ENCODE measurements around the gene C11orf91.
"Not testable (repeated sequence)": the region's sequence is repeated elsewhere in the genome, so short reads cannot be mapped to it uniquely, and the experiment has no call there.

Gene C11orf91

DNA sequence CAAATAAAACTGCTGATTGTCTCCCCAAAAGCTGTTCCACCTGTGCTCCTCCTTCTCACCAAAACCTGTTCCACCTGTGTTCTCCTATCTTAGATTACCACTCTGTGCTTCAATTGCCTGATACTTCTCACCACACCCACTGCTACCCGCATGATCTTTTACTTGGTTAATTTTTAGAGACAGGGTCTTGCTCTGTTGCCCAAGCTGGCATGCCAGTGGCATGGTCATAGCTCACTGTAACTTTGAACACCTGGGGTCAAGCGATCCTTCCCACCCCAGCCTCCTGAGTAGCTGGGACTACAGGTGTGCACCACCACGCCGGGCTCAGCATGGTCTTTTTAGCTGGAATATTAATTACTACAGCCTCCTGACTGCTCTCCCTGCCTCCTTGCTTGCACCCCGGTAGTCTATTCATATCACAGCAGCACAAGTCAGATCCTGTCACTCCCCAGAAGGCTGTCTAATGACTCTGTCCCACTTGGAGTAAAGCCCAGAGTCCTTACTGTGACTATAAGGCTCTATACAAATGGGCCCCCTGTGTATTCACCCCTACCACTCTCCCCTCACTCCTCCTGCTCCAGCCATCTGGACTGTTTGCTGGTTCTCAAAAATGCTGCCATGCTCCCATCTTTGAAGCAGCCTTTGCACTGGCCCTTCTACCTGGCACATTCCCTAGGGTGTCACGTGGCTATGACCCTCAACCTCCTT, 3.5 kb downstream of the C11orf91 start:
- DNase-seq (ENCODE audit: low spot score) = no peak

DNA sequence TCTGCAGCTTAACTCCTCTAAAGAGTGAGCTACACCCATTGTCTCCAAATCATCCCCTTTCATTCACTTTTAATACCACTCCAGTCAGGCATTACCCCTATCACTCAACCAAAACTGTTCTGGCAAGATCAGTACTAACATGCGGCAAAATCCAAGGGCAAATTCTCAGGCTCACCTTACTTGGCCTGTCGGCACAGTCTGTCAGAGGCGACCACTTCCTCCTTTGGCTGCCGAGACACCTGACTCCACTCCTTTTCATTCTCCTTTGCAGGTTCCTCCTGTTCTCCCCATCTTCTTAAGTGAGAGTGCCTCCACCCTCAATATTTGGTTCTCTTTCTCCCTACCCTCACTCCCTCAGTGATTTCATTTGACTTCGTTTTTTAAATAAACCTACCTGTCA, 4.2 kb downstream of the C11orf91 start:
- DNase-seq (ENCODE audit: low spot score) = no peak

DNA sequence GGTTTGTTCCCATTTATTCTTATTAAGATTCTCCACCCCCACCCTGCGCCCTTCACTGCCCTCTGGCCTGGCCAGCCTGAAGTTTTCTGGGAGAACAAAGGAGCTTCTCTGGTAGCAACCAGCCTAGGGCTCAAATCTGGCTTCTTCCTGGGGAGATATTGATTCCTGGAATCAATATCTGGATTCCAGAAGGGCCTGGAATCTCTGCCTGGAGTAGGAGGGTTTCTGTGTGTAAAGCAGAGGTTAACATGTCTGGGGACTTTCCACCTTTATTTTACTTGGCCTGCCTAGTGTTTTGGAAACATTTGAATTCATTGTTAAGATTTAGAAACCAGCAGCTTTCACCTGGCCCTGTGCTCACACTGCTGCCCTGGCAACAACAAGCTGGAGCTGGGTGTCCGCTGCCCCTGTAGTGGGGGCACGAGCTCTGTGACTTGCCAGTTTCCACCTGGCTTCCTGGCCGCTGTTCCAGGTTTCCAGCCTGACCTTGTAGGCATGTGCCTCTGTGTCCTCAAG, 5.5 kb downstream of the C11orf91 start:
- DNase-seq (ENCODE audit: low spot score) = no peak

DNA sequence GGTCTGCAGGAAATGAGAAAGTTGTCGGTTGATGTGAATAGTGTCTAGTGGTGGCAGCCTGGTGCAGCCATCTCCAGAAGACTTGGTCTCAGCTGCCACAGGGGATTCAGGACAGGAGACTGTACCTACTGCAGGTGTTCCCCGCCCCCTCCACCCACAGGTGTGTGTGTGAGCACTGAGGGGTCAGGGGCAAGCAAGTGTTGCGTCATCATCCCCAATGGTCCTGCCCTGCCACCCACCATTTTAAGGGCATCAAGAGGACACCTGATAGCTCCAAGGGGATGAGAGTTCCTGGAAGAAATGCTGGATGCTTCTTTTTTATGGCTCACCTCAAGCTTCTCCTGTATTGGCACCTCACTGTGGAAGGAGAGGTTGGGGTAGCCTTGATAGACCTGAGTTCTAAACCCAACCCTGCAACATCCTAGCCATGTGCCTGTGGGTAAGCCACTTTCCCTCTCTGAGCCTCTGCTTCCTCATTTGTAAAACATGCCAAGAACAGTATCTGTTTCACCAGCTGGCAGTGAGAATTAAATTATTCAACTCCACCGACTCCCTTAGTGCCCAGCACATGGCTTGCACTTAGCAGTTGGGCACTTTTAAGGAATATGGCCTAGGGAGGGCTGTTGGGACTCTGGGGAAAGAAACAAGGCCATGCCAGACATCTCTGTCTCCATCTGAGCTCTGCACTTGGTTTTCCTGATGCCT, 6.1 kb downstream of the C11orf91 start:
- DNase-seq (ENCODE audit: low spot score) = no peak

DNA sequence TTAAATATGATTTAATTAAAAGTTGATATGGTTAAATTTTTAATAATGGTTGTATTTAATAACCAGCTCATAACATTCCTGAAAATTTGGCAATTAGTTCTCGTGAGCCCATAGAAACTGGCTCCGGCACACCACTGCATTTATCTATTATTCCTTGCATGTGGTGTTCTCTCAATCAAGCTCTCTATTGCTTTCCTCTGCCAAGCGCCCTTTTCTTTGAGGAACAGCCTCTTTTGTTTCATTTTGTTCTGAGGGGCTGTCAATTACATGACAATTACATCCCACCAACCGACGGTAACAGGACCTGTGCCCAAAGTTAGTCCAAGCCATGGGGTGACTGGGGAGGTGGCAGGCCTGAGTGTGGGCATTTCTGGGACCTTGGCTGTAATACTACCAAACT, 8.1 kb downstream of the C11orf91 start:
- no peak for DNase-seq (ENCODE audit: low spot score)

DNA sequence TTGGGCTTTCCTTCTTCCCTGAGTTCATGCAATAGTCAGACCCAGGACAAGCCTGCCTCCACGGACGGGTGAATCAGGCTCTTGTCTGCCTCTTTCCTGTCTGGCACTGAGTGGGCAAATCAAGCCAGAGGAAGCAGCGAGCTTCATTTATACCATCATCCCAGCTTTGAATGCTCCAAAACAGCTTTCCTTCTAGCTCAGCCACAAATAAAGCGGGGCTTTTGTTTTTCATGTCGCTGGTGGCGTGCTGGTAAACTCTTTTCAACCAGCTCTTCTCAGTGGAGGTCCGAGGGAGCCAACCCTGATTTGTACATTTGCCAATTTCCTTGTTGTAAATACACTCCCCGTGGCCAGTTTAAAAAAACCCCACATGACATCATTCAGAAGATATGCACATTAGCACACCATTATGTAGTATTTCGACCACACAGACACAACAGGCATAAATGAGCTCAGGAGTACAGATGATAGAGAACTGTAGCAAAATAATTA, 8.6 kb downstream of the C11orf91 start:
- DNase-seq (ENCODE audit: low spot score) = no peak

DNA sequence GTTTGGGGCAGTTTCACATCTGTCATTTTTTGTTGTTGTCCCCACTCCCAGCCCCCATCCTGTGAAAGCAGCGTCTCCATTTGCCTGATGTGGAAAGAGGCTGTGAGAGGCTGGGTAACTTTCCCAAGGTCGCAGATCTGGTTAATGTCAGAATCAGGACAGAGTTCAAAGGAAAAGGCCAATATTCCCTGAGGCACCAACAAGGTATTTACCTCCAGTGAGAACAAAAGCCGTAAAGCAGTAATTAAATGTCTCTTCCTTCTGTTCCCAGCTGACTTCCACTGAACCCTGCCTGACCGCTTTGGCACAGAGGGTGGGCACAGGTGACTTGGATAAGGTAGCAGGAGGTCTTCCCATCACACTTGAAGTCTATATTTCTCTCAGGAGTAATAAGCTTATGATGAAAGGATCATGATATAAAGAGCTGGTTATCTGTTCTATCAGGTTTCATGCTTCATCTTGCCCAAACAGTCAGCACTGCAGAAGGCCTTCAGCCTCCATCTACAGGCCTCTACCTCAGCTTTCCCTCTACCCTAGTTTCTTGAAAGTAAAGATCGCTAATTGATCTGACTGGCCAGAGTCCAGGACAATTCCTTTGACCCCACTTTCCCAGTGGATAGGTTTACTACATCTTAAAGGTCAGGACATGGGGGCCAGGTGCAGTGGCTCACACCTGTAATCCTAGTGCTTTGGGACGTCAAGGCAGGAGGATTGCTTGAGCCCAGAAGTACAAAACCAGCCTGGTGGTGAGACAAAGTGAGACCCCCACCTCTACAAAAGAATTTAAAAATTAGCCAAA, 9.4 kb downstream of the C11orf91 start:
- peak; percentile 40 for DNase-seq (ENCODE audit: low spot score)

DNA sequence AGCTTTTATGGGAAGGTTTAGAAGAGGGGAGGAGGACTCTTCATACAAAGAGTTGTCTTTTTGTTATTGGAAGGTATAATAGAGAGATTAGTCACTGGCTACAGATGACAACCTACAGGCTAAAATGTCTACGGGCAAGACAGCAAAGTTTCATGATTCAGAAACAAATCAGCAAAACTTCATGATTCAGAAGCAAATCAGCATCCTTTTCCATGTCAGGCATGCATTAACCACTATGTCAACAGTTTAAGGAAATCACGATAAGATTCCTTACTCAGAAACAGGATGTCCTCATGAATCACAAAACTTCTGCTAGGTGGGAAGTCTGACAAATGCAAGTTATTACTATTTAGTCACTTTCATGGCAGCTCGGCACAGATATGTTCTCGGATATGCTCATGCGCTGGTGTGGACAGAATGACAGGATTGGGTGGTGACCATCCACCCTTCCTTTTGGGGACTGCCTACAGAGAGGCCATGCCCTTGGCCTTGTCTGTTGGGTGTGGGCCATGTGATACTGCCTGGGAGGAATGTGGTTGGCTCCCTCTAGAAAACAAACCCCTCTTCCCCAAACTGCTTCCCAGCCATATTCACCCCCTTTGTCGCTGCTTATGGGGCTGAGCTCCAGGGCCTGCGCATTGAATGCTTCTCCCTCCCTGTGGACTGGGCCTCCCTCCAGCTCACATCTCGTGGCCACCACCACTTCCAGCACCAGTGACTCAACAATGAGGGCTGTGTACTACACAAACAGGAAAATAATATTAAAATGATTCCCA, 10.1 kb downstream of the C11orf91 start:
- DNase-seq (ENCODE audit: low spot score) = no peak

DNA sequence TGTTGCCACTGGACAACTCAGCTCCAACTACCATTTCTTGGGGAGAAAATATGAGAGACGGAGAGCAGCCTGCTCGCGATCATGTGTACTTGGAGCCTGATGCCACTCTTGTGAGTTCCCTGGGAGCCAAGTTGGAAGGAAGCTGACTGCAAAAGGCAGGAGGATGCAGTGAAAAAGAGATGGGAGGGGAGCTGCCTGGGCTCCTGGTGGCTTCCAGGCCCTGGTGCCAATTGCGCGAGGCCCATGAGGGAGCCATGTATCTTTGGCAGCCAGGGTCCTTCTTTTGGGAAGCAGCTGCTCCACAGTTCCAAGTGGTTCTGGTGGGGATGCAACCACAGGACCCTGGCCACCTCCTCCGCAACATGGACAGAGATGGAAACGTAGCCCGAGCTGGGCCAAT, 11.1 kb downstream of the C11orf91 start:
- DNase-seq (ENCODE audit: low spot score) = no peak

DNA sequence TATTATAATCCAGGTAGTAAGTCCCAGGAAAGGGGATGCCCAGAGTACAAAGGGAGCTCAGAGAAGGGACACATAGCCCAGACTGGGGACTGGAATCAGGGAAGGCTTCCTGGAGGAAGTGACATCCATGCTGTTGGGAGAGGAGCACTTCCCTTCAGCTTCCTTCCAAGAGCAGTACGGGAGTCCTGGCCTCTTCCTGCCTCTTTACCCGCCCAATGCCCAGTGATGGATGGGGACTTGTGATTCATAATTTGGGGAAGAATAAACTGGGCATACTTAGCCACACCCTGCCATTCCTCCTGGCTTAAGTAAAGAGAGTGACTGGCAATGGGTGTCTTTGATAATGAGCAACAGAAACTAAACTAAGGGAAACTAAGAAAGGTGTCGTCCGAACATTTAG, 11.5 kb downstream of the C11orf91 start:
- DNase-seq (ENCODE audit: low spot score) = no peak

DNA sequence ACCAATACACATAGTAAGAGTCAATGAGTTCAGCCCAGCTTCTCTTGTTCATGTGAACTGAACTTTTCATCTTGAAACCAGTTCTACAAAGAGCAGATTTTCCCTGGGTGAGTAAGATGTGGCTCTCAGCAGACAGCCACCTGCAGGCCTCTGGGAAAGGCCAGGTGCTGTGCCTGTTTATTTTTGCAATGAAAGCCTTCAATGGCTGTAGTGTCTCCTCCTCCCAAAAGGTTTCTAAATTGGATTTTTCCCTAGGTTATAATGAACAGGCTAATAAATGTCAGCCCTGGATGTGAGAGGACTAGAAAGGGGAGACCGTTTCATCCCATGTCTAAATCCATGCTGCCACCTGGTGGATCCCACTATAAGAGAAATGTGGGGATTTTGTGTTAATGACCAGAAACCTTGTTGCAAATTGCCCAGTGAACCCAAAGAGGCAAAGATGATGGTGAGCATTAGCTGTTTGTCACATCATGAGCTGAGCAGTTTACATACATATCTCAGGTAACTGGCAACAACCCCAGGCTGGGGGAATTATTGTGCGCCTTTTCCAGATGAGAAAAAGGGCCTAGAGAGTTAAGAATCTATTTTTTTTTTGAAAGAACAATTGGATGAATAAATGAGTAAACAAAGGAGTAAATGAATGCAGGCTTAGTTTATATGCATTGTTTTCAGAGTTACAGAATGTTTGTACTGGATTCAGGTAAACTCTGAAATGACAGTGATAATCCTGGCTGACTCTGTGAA, 12.7 kb downstream of the C11orf91 start:
- DNase-seq (ENCODE audit: low spot score) = peak; percentile 75

DNA sequence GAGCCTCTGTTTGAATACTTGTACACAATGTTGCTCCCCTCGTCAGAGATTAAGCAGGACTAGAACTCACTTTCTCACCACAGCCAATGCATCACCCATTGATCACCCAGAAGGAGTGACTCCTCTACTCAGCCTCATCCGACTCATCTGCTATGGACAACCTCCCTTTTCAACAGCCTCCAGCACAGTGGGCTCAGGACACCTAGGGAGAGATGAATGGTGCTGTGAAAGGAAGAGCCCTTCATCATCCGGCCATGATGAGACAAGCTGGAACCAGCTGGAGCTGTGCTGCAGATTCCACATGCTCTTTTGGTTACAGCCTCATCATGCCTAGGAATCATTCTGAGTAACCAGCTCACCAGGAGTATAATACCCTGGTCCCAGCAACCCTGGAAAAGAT, 15.5 kb downstream of the C11orf91 start:
- no peak for DNase-seq (ENCODE audit: low spot score)

DNA sequence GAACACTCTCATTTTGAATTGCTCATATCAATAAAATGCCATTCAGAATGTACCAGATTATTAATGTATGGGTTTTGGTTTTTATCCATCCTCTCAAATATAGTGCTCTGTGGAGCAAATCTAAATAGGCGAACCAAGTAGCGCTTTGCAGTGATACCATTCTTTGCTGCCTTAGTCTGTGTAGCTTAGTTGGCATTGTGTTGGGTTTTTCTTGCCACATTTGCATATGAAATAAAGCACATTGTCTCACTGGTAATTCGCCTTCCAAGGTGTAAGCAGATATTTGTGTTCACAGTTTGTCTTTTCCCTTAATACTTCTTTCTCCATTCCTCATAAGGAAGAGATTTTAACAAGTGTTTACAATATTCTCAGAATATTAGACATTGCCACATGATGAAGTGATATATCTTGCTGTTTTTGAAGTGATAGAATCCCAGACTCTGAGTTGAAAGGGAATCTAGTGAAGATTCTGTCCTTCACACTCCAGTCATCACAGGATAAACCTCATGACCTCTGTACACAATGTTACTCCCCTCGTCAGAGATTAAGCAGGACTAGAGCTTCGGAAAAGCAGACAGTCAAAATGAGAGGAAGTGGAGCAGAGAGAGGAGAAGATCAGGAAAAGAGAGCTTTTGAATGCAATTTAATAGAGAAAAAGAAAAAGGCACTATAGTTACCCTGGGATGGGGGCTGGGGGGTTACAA, 16.5 kb downstream of the C11orf91 start:
- no peak for DNase-seq (ENCODE audit: low spot score)

DNA sequence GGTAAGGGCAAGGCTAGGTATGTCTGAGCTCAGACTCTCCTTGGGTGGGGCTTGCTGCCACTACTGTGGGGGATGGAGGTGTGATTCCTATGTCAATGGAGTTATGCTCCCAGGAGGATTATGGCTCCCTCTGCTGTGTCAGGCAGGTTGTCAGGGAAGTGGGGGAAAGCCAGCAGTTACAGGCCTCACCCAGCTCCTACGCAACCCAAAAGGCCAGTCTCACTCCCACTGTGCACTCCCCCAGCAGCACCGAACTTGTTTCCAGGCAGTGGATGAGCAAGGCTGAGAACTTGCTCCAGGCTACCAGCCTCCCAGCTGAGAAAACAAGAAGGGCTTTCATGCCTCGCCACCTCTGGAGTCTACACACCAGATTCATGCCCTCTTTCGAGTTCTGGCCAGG, 18.2 kb downstream of the C11orf91 start:
- no peak for DNase-seq (ENCODE audit: low spot score)

DNA sequence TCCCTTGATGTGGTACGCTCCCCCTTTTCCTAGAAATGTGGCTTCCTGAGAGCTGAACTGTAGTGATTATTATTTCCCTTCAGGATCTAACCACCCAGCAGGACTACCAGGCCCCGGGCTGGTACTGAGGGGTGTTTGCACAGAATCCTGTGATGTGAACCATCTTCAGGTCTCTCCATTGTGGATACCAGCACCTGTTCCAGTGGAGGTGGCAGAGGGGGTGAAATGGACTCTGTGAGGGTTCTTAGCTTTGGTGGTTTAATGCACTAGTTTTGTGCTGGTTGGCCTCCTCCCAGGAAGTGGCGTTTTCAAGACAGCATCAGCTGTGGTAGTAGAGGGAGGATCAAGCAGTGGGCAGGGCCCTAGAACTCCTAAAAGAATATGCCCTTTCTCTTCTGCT, 18.6 kb downstream of the C11orf91 start:
- no peak for DNase-seq (ENCODE audit: low spot score)

DNA sequence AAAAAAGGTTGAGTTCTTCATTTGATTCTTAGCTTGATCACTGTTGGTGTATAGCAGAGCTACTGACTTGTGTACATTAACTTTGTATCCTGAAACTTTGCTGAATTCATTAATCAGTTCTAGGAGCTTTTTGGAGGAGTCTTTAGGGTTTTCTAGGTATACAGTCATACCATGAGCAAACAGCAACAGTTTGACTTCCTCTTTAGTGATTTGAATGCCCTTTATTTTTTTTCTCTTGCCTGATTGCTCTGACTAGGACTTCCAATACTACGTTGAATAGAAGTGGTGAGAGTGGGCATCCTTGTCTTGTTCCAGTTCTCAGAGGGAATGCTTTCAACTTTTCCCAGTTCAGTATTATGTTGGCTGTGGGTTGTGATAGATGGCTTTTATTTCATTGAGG, 22.0 kb downstream of the C11orf91 start:
- DNase-seq (ENCODE audit: low spot score) = not testable (repeated sequence)

DNA sequence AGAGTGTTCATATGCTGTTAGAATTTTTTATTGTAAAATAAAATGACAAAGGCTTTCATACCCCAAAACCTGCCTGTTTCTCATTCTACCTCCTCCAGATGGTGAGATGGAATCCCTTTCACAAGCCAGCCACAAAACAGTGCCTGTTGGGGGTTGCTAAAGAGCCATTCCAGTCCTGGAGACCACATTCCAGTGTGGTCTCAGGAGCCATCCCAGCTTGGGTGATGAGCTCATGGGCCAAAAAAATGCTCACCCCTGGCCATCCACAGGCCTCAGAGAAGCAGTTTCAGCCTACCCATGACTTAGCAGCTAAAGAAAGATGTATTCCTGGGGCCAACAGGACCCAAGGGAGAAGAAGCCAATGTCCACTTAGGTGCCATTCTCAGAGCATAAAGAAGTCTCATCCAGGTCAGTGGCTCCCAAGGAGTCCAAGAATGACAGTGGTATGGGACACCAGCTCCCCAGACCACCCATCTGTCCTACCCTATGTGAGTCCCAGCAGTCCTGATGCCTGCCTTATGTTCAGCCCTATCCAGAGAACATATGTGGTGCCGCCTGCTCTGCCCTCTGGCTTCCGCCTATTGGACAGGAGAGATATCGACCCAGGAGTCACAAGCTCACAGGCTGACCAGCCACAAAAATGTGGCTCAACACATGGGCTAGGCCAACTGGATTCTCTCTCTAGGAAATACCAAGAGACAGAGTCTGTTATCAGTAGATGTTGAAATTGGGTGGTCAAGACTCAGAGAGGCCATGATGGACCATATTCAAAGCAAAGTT, 26.4 kb downstream of the C11orf91 start:
- DNase-seq (ENCODE audit: low spot score) = no peak

DNA sequence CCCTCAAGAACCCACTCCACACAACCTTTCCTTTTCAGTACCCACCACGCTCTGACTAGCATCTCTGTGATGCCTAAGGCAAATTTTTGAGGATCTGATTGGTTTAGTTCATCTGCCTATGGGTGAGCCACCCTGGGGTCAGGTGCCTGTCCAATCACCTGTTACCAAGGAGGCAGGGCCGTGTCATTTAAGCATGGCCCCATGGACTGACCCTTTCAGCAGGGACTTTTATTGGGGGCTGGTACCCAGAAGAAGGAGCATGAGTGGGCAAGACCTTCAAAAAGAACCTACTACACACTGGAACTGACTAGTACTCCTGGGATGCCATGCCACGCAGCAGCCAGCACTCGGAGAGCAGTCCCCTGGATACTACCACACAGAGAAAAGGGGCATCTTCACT, 28.4 kb downstream of the C11orf91 start:
- no peak for DNase-seq (ENCODE audit: low spot score)
